ENCODE data around the gene ANKK1. TPM values are rescaled to one million over a fixed set of nuclear protein-coding genes. Genes with fewer than 3 reads are reported as not detected.

Gene ANKK1
- total and polyA plus RNA-seq, 8 donors = 0.09 to 0.95 (median 0.47) TPM

- Histone ChIP-seq H3K4me1 (no peaks in the 10 kb centered on the region), H3K27me3 (peaks cover 0 to 12% of the 10 kb centered on the region in 2 donors), H3K4me3 (no peak overlapping the region), H3K36me3 (no peaks in the 10 kb centered on the region), H3K9me3 (no peaks in the 10 kb centered on the region), H3K27ac (no peak overlapping the region)
- no peak for DNase-seq
- ATAC-seq = no peak
- intact Hi-C loops (cut with DNase I) = no loop called here
- TF ChIP-seq CTCF (IDR thresholded peaks at IDR 0.05) = no peak
These were observed 60.7 kb downstream of the ANKK1 start for GRCh38 chr11:113448316-113448677.

GRCh38 chr11:113449743-113450142 lies 62.2 kb downstream of the ANKK1 start:
- no peaks in the 10 kb centered on the region for H3K9me3 ChIP-seq
- no peak for ATAC-seq
- no peak overlapping the region for H3K4me3 ChIP-seq
- intact Hi-C loops (cut with DNase I) = no loop called here
- no peak overlapping the region for H3K27ac ChIP-seq
- no peaks in the 10 kb centered on the region for H3K36me3 ChIP-seq
- DNase-seq = no peak
- H3K4me1 ChIP-seq = no peaks in the 10 kb centered on the region
- peaks cover 0 to 11% of the 10 kb centered on the region in 2 donors for H3K27me3 ChIP-seq
- no peak for TF ChIP-seq CTCF (IDR thresholded peaks at IDR 0.05)

Small RNA genes within 50 kb of the gene (microRNA-seq; reads per million reads assigned to microRNA genes)
- gene MIR4301 = 0 reads per million in 2 donors

Other genes starting within 250 kb of the ANKK1 start
- gene TTC12, start 73.2 kb upstream of the ANKK1 start, total RNA-seq = 10 to 100 TPM; 12.4 to 17.5 TPM
- gene TTC12, start 73.2 kb upstream of the ANKK1 start, polyA plus RNA-seq (ENCODE audit: insufficient read length in 6 of 6) = 10 to 100 TPM; 22.7 to 42.4 (median 37.2) TPM
- gene DRD2, start 87.6 kb downstream of the ANKK1 start, total RNA-seq = not detected
- gene DRD2, start 87.6 kb downstream of the ANKK1 start, polyA plus RNA-seq (ENCODE audit: insufficient read length in 6 of 6) = under 1 TPM; 0.17 to 0.43 (median 0.22) TPM

All from left lung (tissue), 10 donors.